Measurements from ENCODE around the gene MZB1. TPM values are rescaled to one million over a fixed set of nuclear protein-coding genes. Genes with fewer than 3 reads are reported as not detected.

MZB1 gene
- total RNA-seq, 1 experiment from 2014 or later: not detected

Other genes starting within 250 kb of the MZB1 start
- 48.9 and 78.7 TPM in 2 replicates for gene SIL1, start 191.5 kb downstream of the MZB1 start, total RNA-seq (2014; rRNA removed; shearing (Covaris generic); ENCODE audit: low replicate concordance)
- 280 and 444 TPM in 2 replicates for gene MATR3, start 96.2 kb downstream of the MZB1 start, total RNA-seq (2014; rRNA removed; shearing (Covaris generic); ENCODE audit: low replicate concordance)
- 80.6 and 119 TPM in 2 replicates for gene PAIP2, start 48.1 kb downstream of the MZB1 start, total RNA-seq (2014; rRNA removed; shearing (Covaris generic); ENCODE audit: low replicate concordance)
- gene SLC23A1, start 6.6 kb downstream of the MZB1 start, total RNA-seq (2014; rRNA removed; shearing (Covaris generic); ENCODE audit: low replicate concordance): not detected in 2 replicates
- gene PROB1, start 5.2 kb upstream of the MZB1 start, total RNA-seq (2014; rRNA removed; shearing (Covaris generic); ENCODE audit: low replicate concordance): 0.13 TPM in 1 of 2 replicates, not detected in the other
- gene SPATA24, start 14.2 kb upstream of the MZB1 start, total RNA-seq (2014; rRNA removed; shearing (Covaris generic); ENCODE audit: low replicate concordance): 1.2 and 9.7 TPM in 2 replicates
- not detected in 2 replicates for gene DNAJC18, start 49.6 kb upstream of the MZB1 start, total RNA-seq (2014; rRNA removed; shearing (Covaris generic); ENCODE audit: low replicate concordance)
- gene ECSCR, start 72.8 kb upstream of the MZB1 start, total RNA-seq (2014; rRNA removed; shearing (Covaris generic); ENCODE audit: low replicate concordance): 0.63 and 0.74 TPM in 2 replicates
- gene SMIM33, start 81.1 kb upstream of the MZB1 start, total RNA-seq (2014; rRNA removed; shearing (Covaris generic); ENCODE audit: low replicate concordance): not detected in 2 replicates
- gene STING1, start 92.8 kb upstream of the MZB1 start, total RNA-seq (2014; rRNA removed; shearing (Covaris generic); ENCODE audit: low replicate concordance): 45.6 and 54.5 TPM in 2 replicates
- 104 and 187 TPM in 2 replicates for gene UBE2D2, start 171.4 kb upstream of the MZB1 start, total RNA-seq (2014; rRNA removed; shearing (Covaris generic); ENCODE audit: low replicate concordance)

Data from MG63 (cell line).